Myocyte (in vitro differentiated cells): ENCODE results near the gene RPLP2. TPM values are rescaled to one million over a fixed set of nuclear protein-coding genes. Genes with fewer than 3 reads are reported as not detected.

ENCODE experiments used
- DNase-seq: peaks from one replicate; pipeline ENCODE4 v3.0.0-alpha.2; 2012; ENCODE audit warnings: low read depth
- total RNA-seq: library from RNA; depleted of rRNA; stranded (reverse); fragments of >200 nt; gene quantifications from 2 replicates; pipeline ENCODE4 v1.2.3, GENCODE V29; 2014

The RPLP2 gene
- total RNA-seq, 1 donor from 2014 or later: 504 TPM

DNA sequence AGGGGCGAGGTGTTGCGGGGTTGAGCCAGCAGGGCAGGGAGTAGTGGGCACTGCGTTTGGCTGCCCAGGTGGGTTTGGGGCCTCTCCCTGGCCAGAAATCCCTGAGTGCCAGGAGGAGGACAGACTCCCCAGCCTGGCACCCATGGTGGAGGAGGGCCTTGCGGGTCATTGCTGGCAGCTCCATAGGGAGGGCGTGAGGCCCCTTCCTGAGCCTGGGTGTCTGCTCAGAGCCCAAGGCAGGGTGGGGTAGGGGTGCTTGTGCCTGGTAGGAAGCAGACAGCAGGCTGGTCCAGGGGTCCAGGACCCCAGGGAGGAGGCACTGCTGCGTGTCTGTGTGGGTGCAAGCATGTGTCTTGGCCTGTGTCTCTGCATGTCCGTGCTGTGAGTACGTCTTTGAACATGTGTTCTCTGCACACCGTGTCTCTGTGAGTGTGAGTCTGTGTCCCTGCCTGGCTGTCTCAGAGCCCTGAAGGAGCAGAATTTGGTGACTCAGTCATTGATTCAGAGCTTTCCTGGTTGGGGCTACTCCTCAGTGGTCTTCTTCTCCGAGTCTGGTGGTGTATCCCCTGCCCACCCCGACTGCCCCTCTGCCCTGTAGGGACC is 36.8 kb downstream of the RPLP2 start:
- DNase-seq: no peak

GRCh38 chr11:847876-848275 is 38.1 kb downstream of the RPLP2 start:
- DNase-seq: no peak

DNA sequence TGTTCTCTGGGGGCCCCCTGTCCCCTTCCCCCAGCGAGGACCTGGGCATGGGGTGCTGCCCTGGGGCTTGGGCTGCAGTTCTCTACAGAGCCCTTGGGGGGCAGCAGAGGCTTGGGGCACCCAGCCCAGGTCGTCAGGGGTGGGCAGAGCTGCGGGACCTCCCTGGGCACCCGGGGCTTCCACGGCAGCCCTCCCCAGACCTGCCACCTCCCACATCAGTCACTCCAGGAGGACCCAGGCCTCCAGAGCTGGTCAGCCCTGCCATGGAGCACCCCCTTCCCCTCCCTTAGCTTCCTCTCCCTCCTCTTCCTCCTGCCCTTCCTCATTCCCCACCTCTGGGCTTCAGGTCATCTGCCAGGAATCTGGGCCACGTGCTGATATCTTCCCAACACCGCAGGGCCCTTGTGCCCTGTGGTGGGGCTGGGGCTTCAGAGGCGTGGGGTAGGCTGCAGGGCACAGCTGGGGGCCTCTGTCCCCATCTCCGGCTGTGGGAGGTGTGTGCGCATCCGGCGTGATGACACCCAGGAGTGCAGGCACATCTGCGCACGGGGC is 38.7 kb downstream of the RPLP2 start:
- DNase-seq: no peak

GRCh38 chr11:849104-849824 is 39.5 kb downstream of the RPLP2 start:
- DNase-seq: no peak

GRCh38 chr11:849951-850774 is 40.4 kb downstream of the RPLP2 start:
- no peak for DNase-seq

DNA sequence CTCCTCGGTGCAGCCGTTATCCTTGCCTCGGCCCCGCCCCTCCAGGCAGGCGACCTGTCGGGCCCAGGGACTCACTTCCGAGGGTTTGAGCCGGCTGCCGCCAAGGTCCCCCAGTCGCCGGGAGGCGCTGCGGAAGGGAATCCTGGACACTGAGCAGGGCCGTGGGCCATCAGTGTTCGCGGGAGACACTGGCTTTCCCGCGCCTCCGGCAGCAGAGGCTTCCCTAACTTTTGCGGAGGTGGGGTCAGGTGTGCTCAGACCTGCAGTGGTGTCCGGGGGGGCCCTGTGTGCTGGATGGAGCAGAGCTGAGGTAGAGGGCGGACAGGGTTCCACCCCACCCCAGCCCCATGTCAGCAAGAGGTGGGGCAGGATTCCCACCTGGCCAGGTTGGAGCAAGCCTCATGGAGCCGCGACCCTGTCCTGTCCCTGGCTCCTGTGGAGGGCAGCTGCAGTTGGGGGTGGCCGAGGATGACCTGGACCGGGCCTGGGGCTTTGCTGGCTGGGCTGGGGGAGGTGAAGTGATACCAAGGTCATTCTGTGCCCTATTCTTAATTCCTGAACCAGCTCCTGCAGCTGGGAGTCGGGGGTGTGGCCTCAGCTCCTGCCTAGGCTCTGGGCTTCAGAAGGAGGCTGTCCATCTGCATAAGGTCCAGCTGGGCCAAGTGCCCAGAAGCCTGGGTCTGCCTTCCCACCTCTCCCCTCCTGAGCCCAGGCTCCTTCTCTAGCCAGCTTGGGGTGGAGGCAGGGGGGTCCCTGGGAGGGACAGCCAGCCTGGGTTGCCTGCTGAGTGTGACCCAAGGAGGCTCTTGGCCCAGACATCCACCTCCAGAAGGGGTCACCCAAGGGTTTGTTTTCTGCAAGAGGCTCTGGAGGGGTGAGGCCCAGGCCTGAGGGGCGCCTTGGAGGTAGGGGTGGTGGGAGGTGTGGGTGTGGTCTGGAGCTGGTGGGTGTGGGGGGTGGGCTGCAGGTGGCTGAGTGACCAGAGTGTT is 41.3 kb downstream of the RPLP2 start:
- DNase-seq: no peak

GRCh38 chr11:852762-853161 is 43.0 kb downstream of the RPLP2 start:
- DNase-seq: no peak

DNA sequence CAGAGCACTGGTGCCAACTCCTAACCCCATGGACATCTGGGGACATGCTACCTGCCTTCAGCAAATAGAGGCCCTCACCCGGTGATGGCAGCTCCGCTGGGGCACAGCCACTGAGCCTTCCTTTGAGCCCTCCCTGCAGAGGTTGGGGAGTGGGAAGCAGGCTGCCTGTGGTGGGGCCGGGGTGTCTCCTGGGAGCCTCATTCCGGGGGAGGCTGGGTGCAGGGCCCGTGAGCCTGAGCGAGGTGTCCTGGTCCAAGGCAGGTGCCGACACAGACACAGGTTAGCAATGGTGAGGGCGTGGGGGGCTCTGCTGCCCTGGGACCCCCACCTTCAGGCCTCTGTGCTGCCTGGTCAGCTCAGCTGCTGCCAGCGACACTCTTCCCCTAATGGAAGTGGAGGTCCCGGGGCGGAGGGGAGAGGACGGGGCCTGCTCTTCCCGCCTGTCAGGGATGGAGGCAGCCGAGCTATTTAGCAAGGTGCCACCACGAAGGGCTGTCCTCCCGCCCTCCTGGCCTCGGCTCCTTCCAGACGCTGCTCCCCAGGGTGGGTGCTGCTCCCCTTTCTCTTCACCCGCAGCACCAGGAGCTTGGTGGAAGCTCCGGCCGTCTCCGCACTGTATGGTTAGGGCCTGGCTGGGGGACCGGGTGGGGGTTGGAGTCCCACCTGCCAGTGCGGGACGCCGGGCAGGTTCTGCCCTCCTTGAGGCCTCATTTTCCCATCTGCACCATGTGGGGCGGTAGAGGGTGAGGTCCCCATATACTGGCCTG is 44.1 kb downstream of the RPLP2 start:
- DNase-seq: no peak

- no peak for DNase-seq
These were observed 45.0 kb downstream of the RPLP2 start for GRCh38 chr11:854601-855329.

DNA sequence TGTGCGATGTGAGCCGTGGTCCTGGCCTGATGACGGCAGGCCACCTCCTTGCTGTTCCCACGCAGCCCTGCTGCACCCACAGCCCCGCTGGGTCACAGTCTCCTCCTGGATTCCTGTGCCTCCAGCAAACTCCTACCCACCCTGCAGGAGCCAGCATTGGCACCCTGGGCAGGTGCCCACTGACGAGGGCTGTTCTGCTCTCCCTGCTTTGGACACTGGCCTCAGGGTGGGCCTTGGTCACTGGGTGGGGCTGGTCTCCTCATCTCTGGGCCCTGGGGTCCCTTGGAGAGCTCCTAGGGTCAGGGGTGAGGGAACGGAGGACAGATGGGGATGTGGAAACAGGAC is 45.5 kb downstream of the RPLP2 start:
- DNase-seq: no peak

DNA sequence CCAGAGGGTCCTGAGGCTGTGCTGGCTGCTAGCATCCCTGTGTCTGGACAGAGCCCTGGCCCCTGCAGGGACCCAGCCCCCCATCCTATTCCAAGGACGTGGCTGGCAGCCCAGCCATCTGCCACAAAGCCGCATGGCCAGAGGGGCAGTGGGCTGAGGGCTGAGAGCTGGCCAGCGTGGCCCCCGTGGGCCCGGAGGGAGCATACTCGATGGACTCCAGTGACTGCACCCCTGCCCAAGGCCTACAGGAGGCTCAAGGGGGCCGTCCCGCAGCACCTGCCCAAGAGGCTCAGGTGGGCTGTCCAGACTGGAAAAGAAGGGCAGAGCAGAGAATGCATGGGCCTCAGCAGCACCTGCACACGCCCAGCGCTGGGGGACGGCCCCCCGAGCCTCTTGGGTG is 46.0 kb downstream of the RPLP2 start:
- DNase-seq: no peak

GRCh38 chr11:856397-856796 is 46.6 kb downstream of the RPLP2 start:
- no peak for DNase-seq

GRCh38 chr11:858053-858761 is 48.4 kb downstream of the RPLP2 start:
- no peak for DNase-seq

DNA sequence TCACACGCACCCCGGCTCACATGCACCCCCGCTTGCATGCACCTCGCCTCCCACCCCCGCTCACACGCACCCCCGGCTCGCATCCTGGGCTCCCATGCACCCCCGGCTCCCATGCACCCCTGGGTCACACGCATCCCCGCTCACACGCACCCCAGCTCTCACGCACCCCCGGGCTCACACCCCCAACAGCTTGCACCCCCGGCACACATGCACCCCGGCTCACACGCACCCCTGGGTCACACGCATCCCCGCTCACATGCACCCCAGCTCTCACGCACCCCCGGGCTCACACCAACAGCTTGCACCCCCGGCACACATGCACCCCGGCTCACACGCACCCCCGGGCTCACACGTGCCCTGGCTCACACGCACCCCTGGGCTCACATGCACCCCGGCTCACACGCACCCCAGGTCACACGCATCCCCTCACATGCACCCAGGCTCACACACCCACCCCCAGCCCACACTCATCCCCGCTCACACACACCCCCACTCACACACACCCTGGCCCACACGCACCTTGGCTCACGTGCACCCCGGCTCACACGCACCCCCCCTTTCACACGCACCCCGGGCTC is 49.1 kb downstream of the RPLP2 start:
- DNase-seq: no peak

- peak; percentile 64 for DNase-seq
These were observed 49.8 kb downstream of the RPLP2 start for GRCh38 chr11:859394-860131.

DNA sequence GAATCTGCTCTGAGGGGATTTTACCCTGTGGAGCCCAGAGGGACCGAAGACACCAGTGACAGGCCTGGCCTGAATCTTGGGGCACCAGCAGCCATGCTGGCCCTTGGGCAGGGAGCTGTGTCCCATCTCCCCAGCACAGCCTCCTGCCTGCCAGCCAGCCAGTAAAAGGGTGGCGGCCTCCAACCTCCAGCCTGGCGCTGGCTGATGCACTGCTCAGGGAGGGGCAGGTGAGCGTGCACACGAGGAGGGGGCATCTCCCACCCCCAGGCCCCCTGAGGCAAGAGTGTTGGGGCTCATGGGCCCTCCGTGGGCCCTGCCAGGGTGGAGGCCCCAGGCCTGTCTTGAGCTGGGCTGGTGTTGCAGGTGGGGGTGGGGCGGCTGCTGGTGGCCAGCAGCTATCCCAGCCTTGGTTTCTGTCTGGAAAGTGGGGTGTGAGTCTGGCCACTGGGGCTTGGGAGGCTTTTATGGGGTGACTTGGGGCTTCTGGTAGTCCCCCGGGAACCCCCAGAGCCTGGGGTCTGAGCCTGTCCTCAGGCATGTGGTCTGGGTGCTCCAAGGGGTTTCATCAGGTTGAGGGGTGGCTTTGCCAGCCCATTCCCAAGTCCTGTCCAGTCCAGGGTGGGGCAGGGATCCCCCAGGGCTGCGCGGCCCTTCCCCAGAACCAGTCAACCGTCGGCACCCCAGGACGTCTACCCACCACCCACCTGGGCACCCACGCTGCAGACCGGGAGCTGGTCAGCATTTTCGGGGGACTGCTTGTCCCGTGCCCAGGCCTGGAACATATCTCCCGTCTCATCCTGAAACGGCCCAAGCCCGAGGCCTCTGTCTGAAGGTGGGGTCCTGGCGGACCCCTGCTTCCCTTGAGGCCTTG is 50.7 kb downstream of the RPLP2 start:
- DNase-seq: no peak

DNA sequence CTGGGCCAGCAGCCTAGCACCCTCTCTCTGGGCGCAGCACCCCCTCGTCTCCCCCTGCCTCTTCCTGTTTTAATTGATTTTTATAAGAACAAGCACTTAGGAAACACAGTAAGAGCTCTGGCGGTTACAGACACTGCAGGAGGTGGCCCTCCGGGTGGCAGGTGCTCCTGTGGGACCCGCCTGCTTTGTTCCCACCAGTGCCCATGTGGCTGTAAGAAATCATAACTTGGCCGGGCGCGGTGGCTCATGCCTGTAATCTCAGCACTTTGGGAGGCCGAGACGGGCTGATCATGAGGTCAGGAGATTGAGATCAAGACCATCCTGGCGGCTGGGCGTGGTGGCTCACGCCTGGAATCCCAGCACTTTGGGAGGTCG is 51.3 kb downstream of the RPLP2 start:
- no peak for DNase-seq
